HEK293 (cell line): Measurements from ENCODE around the gene ATAD1.

Source experiments
- BCL11A ChIP-seq: fragments of 450-650 bp; formaldehyde crosslinking; IDR thresholded peaks from 2 replicates; pipeline ENCODE4 v1.5.1; 2016; ENCODE audit warnings: low read depth, missing biosample characterization, missing genetic modification characterization
- GFI1B ChIP-seq: fragments of 450-650 bp; formaldehyde crosslinking; IDR thresholded peaks from 2 replicates; pipeline ENCODE4 v1.5.1; 2016; ENCODE audit warnings: missing biosample characterization, missing genetic modification characterization
- HOXD13 ChIP-seq: sonication (generic); formaldehyde crosslinking; IDR thresholded peaks from 2 replicates; pipeline ENCODE4 v1.8.0; 2022; ENCODE audit warnings: missing genetic modification reagents, borderline replicate concordance
- KLF17 ChIP-seq: fragments of 450-650 bp; formaldehyde crosslinking; IDR thresholded peaks from 2 replicates; pipeline ENCODE4 v1.5.1; 2016; ENCODE audit warnings: missing biosample characterization, missing genetic modification characterization
- SP2 ChIP-seq: fragments of 450-650 bp; formaldehyde crosslinking; IDR thresholded peaks from 2 replicates; pipeline ENCODE4 v1.5.1; 2016; ENCODE audit warnings: missing biosample characterization, missing genetic modification characterization
- ZBTB1 ChIP-seq: fragments of 450-650 bp; formaldehyde crosslinking; IDR thresholded peaks from 2 replicates; pipeline ENCODE4 v1.5.1; 2016; ENCODE audit warnings: missing biosample characterization, missing genetic modification characterization
- ZBTB6 ChIP-seq: fragments of 450-650 bp; formaldehyde crosslinking; IDR thresholded peaks from 2 replicates; pipeline ENCODE4 v1.5.1; 2017; ENCODE audit warnings: missing biosample characterization, missing genetic modification characterization
- ZBTB7A ChIP-seq: fragments of 450-650 bp; formaldehyde crosslinking; IDR thresholded peaks from 2 replicates; pipeline ENCODE4 v1.5.1; 2016; ENCODE audit warnings: low read depth, missing biosample characterization, missing genetic modification characterization
- ZFP41 ChIP-seq: fragments of 450-650 bp; formaldehyde crosslinking; IDR thresholded peaks from 2 replicates; pipeline ENCODE4 v1.5.1; 2016; ENCODE audit warnings: missing biosample characterization, missing genetic modification characterization, borderline replicate concordance
- ZFP69B ChIP-seq: fragments of 450-650 bp; formaldehyde crosslinking; IDR thresholded peaks from 2 replicates; pipeline ENCODE4 v1.5.1; 2016; ENCODE audit warnings: missing biosample characterization, missing genetic modification characterization
- ZIC2 ChIP-seq: fragments of 450-650 bp; formaldehyde crosslinking; IDR thresholded peaks from 2 replicates; pipeline ENCODE4 v1.5.1; 2016; ENCODE audit warnings: missing biosample characterization, missing genetic modification characterization
- ZNF114 ChIP-seq: fragments of 450-650 bp; formaldehyde crosslinking; IDR thresholded peaks from 2 replicates; pipeline ENCODE4 v1.5.0; 2017; ENCODE audit warnings: missing biosample characterization, missing genetic modification characterization
- ZNF140 ChIP-seq: fragments of 450-650 bp; formaldehyde crosslinking; IDR thresholded peaks from 2 replicates; pipeline ENCODE4 v1.5.1; 2016; ENCODE audit warnings: missing biosample characterization, missing genetic modification characterization
- ZNF148 ChIP-seq: fragments of 450-650 bp; formaldehyde crosslinking; IDR thresholded peaks from 2 replicates; pipeline ENCODE4 v1.5.0; 2017; ENCODE audit warnings: missing biosample characterization, missing genetic modification characterization, borderline replicate concordance
- ZNF157 ChIP-seq: fragments of 450-650 bp; formaldehyde crosslinking; IDR thresholded peaks from 2 replicates; pipeline ENCODE4 v1.5.1; 2016; ENCODE audit warnings: missing biosample characterization, missing genetic modification characterization
- ZNF16 ChIP-seq: fragments of 450-650 bp; formaldehyde crosslinking; IDR thresholded peaks from 2 replicates; pipeline ENCODE4 v1.5.1; 2016; ENCODE audit warnings: low read depth, missing biosample characterization, missing genetic modification characterization
- ZNF169 ChIP-seq: fragments of 450-650 bp; formaldehyde crosslinking; IDR thresholded peaks from 2 replicates; pipeline ENCODE4 v1.5.1; 2016; ENCODE audit warnings: missing biosample characterization, missing genetic modification characterization
- ZNF175 ChIP-seq: fragments of 450-650 bp; formaldehyde crosslinking; IDR thresholded peaks from 2 replicates; pipeline ENCODE4 v1.5.1; 2016; ENCODE audit warnings: missing biosample characterization, missing genetic modification characterization
- ZNF19 ChIP-seq: fragments of 450-650 bp; formaldehyde crosslinking; IDR thresholded peaks from 2 replicates; pipeline ENCODE4; 2016; ENCODE audit warnings: missing biosample characterization, missing genetic modification characterization, low read depth
- ZNF24 ChIP-seq: fragments of 450-650 bp; formaldehyde crosslinking; IDR thresholded peaks from 2 replicates; pipeline ENCODE4 v1.5.1; 2016; ENCODE audit warnings: missing biosample characterization, missing genetic modification characterization
- ZNF280C ChIP-seq: fragments of 450-650 bp; formaldehyde crosslinking; IDR thresholded peaks from 2 replicates; pipeline ENCODE4 v1.5.1; 2016; ENCODE audit warnings: missing biosample characterization, missing genetic modification characterization
- ZNF37A ChIP-seq: fragments of 450-650 bp; IDR thresholded peaks from 2 replicates; pipeline ENCODE4 v1.5.1; 2018; ENCODE audit warnings: missing biosample characterization, missing genetic modification characterization
- ZNF391 ChIP-seq: fragments of 450-650 bp; formaldehyde crosslinking; IDR thresholded peaks from 2 replicates; pipeline ENCODE4 v1.5.1; 2016; ENCODE audit warnings: low read depth, missing biosample characterization, missing genetic modification characterization, borderline replicate concordance
- ZNF404 ChIP-seq: fragments of 450-650 bp; formaldehyde crosslinking; IDR thresholded peaks from 2 replicates; pipeline ENCODE4 v1.5.1; 2017; ENCODE audit warnings: missing biosample characterization, missing genetic modification characterization
- ZNF529 ChIP-seq: fragments of 450-650 bp; formaldehyde crosslinking; IDR thresholded peaks from 2 replicates; pipeline ENCODE4 v1.5.1; 2017; ENCODE audit warnings: missing genetic modification characterization, missing biosample characterization; ENCODE audit not compliant: insufficient replicate concordance
- ZNF530 ChIP-seq: fragments of 450-650 bp; formaldehyde crosslinking; IDR thresholded peaks from 2 replicates; pipeline ENCODE4 v1.5.1; 2016; ENCODE audit warnings: low read depth, missing biosample characterization, missing genetic modification characterization
- ZNF544 ChIP-seq: fragments of 450-650 bp; formaldehyde crosslinking; IDR thresholded peaks from 2 replicates; pipeline ENCODE4 v1.5.0; 2017; ENCODE audit warnings: missing biosample characterization, missing genetic modification characterization
- ZNF549 ChIP-seq: fragments of 450-650 bp; IDR thresholded peaks from 2 replicates; pipeline ENCODE4 v1.5.1; 2018; ENCODE audit warnings: missing biosample characterization, missing genetic modification characterization, mild to moderate bottlenecking, inconsistent platforms, moderate library complexity
- ZNF600 ChIP-seq: fragments of 450-650 bp; formaldehyde crosslinking; IDR thresholded peaks from 2 replicates; pipeline ENCODE4 v1.5.1; 2016; ENCODE audit warnings: missing biosample characterization, missing genetic modification characterization
- ZNF658 ChIP-seq: fragments of 450-650 bp; formaldehyde crosslinking; IDR thresholded peaks from 2 replicates; pipeline ENCODE4; 2016; ENCODE audit warnings: missing biosample characterization, missing genetic modification characterization
- ZNF707 ChIP-seq: fragments of 450-650 bp; formaldehyde crosslinking; IDR thresholded peaks from 2 replicates; pipeline ENCODE4 v1.5.1; 2016; ENCODE audit warnings: missing biosample characterization, missing genetic modification characterization
- ZSCAN30 ChIP-seq: fragments of 450-650 bp; IDR thresholded peaks from 2 replicates; pipeline ENCODE4 v1.5.1; 2018; ENCODE audit warnings: missing biosample characterization, mild to moderate bottlenecking, missing genetic modification characterization, moderate library complexity
- ZXDB ChIP-seq: fragments of 450-650 bp; formaldehyde crosslinking; IDR thresholded peaks from 2 replicates; pipeline ENCODE4 v1.5.1; 2016; ENCODE audit warnings: missing biosample characterization, missing genetic modification characterization
- TF ChIP-seq, protein P1 (sequence below): fragments of 450-650 bp; formaldehyde crosslinking; IDR thresholded peaks from 2 replicates; pipeline ENCODE4 v1.5.1; 2016; ENCODE audit warnings: missing biosample characterization, missing genetic modification characterization

Gene ATAD1

DNA sequence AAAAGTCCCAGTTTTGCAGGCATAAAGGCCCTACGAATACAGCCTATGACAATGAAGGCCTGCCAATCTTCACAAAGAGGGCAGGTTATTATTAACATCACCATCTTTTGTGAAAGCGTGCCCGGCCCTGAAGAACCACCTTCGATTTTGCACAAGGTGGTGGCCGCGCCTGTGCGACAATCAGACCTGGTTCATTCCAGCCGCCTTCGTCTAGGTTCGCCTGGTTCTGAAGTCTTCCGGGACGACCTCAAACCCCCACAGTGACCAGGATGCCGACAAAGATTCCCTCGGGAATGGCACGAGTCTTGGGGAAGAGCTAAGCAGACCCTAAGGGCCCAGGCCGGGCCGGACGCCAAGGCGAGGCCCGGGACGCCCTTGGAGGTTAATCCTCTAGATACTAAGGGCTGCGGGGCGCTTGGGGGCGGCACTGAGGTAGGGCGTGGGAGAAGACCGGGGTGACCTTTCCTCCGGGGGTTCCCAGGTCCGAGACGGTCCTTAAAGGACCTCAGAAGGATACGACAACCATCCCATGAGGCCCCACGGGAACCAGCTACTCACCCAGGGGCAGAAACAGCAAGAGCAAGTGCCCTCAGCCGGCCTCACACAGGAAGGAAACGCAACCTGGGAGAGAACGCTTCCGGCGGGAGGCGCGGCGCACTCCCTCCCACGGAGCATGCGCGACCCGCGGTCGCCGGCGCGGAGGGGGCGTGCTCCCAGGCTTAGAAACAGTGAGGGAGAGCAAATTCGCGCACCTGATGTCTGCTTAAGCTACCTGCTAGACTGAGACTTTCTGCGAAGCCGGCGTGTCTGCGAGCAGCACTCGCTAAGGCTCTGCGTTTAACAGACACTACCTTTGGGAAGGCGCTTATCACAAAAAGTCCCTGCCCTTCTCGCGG, at the start of gene ATAD1 (continued):
- TF ChIP-seq HOXD13 (CRISPR knock-in tag), result no peak
- TF ChIP-seq ZNF707 (tag by site-specific recombination), result no peak
- TF ChIP-seq ZSCAN30 (tag by site-specific recombination), result peak; percentile 73
- TF ChIP-seq ZNF544 (tag by site-specific recombination), result no peak
- no peak for TF ChIP-seq ZNF37A (tag by site-specific recombination)
- no peak for TF ChIP-seq ZNF658 (tag by site-specific recombination)
- TF ChIP-seq ZFP41, result no peak
- TF ChIP-seq, protein P1, sequence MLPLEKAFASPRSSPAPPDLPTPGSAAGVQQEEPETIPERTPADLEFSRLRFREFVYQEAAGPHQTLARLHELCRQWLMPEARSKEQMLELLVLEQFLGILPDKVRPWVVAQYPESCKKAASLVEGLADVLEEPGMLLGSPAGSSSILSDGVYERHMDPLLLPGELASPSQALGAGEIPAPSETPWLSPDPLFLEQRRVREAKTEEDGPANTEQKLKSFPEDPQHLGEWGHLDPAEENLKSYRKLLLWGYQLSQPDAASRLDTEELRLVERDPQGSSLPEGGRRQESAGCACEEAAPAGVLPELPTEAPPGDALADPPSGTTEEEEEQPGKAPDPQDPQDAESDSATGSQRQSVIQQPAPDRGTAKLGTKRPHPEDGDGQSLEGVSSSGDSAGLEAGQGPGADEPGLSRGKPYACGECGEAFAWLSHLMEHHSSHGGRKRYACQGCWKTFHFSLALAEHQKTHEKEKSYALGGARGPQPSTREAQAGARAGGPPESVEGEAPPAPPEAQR (tag by site-specific recombination), result no peak
- TF ChIP-seq BCL11A (tag by site-specific recombination), result no peak
- TF ChIP-seq ZNF404 (tag by site-specific recombination), result no peak
- TF ChIP-seq ZBTB6 (tag by site-specific recombination), result no peak
- no peak; the same call in 1 of the 2 replicates for TF ChIP-seq ZFP69B (tag by site-specific recombination)
- peak; percentile 40; the same call in 1 of the 2 replicates for TF ChIP-seq ZBTB7A (tag by site-specific recombination)
- TF ChIP-seq ZNF16, result no peak
- no peak for TF ChIP-seq ZNF140 (tag by site-specific recombination)
- peak; percentile 88 for TF ChIP-seq ZIC2 (tag by site-specific recombination)
- TF ChIP-seq ZBTB1 (tag by site-specific recombination), result no peak
- TF ChIP-seq ZNF157 (tag by site-specific recombination), result no peak
- no peak for TF ChIP-seq ZNF114 (tag by site-specific recombination)
- no peak for TF ChIP-seq ZNF530 (tag by site-specific recombination)
- no peak for TF ChIP-seq ZNF549
- no peak for TF ChIP-seq ZNF391 (tag by site-specific recombination)
- TF ChIP-seq ZNF19 (tag by site-specific recombination), result no peak
- TF ChIP-seq ZNF148 (tag by site-specific recombination), result no peak
- no peak for TF ChIP-seq GFI1B (tag by site-specific recombination)
- no peak for TF ChIP-seq ZNF24
- TF ChIP-seq ZXDB (tag by site-specific recombination), result peak; percentile 96
- no peak for TF ChIP-seq ZNF600 (tag by site-specific recombination)
- TF ChIP-seq KLF17 (tag by site-specific recombination), result peak; percentile 31; the same call in 1 of the 2 replicates
- TF ChIP-seq ZNF280C (tag by site-specific recombination), result no peak
- TF ChIP-seq ZNF169 (tag by site-specific recombination), result no peak
- no peak for TF ChIP-seq ZNF529 (tag by site-specific recombination)
- TF ChIP-seq ZNF175 (tag by site-specific recombination), result no peak
- TF ChIP-seq SP2 (tag by site-specific recombination), result peak; percentile 77
